CD4-positive, alpha-beta T cell treated with Interferon gamma for 1 hour (primary cell): ENCODE measurements around the gene PPARA.
"Not testable (repeated sequence)": the region's sequence is repeated elsewhere in the genome, so short reads cannot be mapped to it uniquely, and the experiment has no call there.

ENCODE experiments used
- DNase-seq: peaks from one replicate; pipeline ENCODE4 v3.0.0-alpha.2; 2020

Gene PPARA

GRCh38 chr22:46128606-46129005, 21.7 kb upstream of the PPARA start:
- no peak for DNase-seq

- peak; percentile 57 for DNase-seq
Measured at GRCh38 chr22:46129390-46130041, 20.8 kb upstream of the PPARA start.

GRCh38 chr22:46131151-46131587, 19.2 kb upstream of the PPARA start:
- DNase-seq, result no peak

GRCh38 chr22:46132193-46132829, 18.0 kb upstream of the PPARA start:
- not testable (repeated sequence) for DNase-seq

- DNase-seq, result no peak
Measured at GRCh38 chr22:46132830-46133587, 17.3 kb upstream of the PPARA start.

- no peak for DNase-seq
Measured at GRCh38 chr22:46133588-46133855, 16.8 kb upstream of the PPARA start.

GRCh38 chr22:46134111-46134705, 16.1 kb upstream of the PPARA start:
- no peak for DNase-seq

GRCh38 chr22:46135611-46136485, 14.5 kb upstream of the PPARA start:
- no peak for DNase-seq

GRCh38 chr22:46136486-46137217, 13.7 kb upstream of the PPARA start:
- DNase-seq, result no peak

GRCh38 chr22:46137218-46137766, 13.0 kb upstream of the PPARA start:
- no peak for DNase-seq

- DNase-seq, result no peak
Measured at GRCh38 chr22:46138058-46138797, 12.1 kb upstream of the PPARA start.

GRCh38 chr22:46139417-46139816, 10.9 kb upstream of the PPARA start:
- not testable (repeated sequence) for DNase-seq

GRCh38 chr22:46139895-46140350, 10.4 kb upstream of the PPARA start:
- DNase-seq, result no peak

GRCh38 chr22:46140989-46141928, 9.1 kb upstream of the PPARA start:
- DNase-seq, result no peak

GRCh38 chr22:46142548-46143490, 7.5 kb upstream of the PPARA start:
- DNase-seq, result no peak

- no peak for DNase-seq
Measured at GRCh38 chr22:46143491-46144147, 6.7 kb upstream of the PPARA start.

- no peak for DNase-seq
Measured at GRCh38 chr22:46145361-46145851, 4.9 kb upstream of the PPARA start.

GRCh38 chr22:46145896-46146295, 4.4 kb upstream of the PPARA start:
- no peak for DNase-seq
